GM12801 (cell line): ENCODE measurements around the gene FNDC5.

Experiments used
- CTCF ChIP-seq: IDR thresholded peaks from one replicate; pipeline ENCODE4 v1.5.1; 2011; ENCODE audit warnings: control low read depth; ENCODE audit not compliant: insufficient read length; ENCODE audit errors: extremely low read depth

Gene FNDC5

GRCh38 chr1:32817815-32818786 is 52.6 kb downstream of the FNDC5 start:
- TF ChIP-seq CTCF: no peak

- TF ChIP-seq CTCF: no peak
Measured at GRCh38 chr1:32817159-32817814, 53.4 kb downstream of the FNDC5 start, which contains the start of the genes S100PBP and YARS1. Gene S100PBP, plus strand, starts transcription at chr1:32817653. Its CDS starts 8,447 bp downstream, at chr1:32826100. Gene YARS1, minus strand, starts transcription at chr1:32817358. Its CDS starts 114 bp downstream, at chr1:32817244.

GRCh38 chr1:32816676-32817158 is 54.0 kb downstream of the FNDC5 start:
- no peak for TF ChIP-seq CTCF

GRCh38 chr1:32813941-32814739 is 56.6 kb downstream of the FNDC5 start:
- no peak for TF ChIP-seq CTCF
